SK-N-MC (cell line): ENCODE data around the gene AGO1.

Experiments
- DNase-seq: peaks from one replicate; pipeline ENCODE4 v3.0.0-alpha.2; 2011; ENCODE audit warnings: low read depth, low spot score
- H3K27ac ChIP-seq: fragments of 200-600 bp; sonication (generic); 2 replicates; pipeline ENCODE4 v1.5.1; 2016; ENCODE audit warnings: mixed run types
- H3K36me3 ChIP-seq: fragments of 200-600 bp; sonication (generic); 2 replicates; pipeline ENCODE4 v1.6.1; 2017; ENCODE audit warnings: antibody characterized with exemption, low read length, mixed read lengths; ENCODE audit not compliant: insufficient read depth
- H3K4me3 ChIP-seq: fragments of 200-600 bp; sonication (generic); 2 replicates; pipeline ENCODE4 v1.5.1; 2016
- H3K9ac ChIP-seq: fragments of 200-600 bp; sonication (generic); 2 replicates; pipeline ENCODE4 v1.8.0; 2017; ENCODE audit warnings: mixed run types, mixed read lengths; ENCODE audit not compliant: insufficient read length
- H3K9me3 ChIP-seq: fragments of 200-600 bp; sonication (generic); 2 replicates; pipeline ENCODE4 v1.6.1; 2017; ENCODE audit warnings: low read depth, mild to moderate bottlenecking, antibody characterized with exemption, low read length, moderate library complexity, mixed read lengths
- EZH2 ChIP-seq: fragments of 200-600 bp; sonication (generic); IDR thresholded peaks from one replicate; pipeline ENCODE4 v1.6.1; 2017; ENCODE audit warnings: antibody characterized with exemption
- FOXP2 ChIP-seq: optimal IDR thresholded peaks from 2 replicates; pipeline ENCODE3; 2011; ENCODE audit warnings: mild to moderate bottlenecking, moderate library complexity; ENCODE audit not compliant: insufficient read depth; ENCODE audit errors: extremely low read length, control extremely low read depth
- POLR2AphosphoS5 ChIP-seq: IDR thresholded peaks from 2 replicates; pipeline ENCODE4 v1.6.1; 2012; ENCODE audit warnings: mild to moderate bottlenecking, low read depth, low read length, borderline replicate concordance

AGO1 gene

GRCh38 chr1:35932158-35932636 is 49.2 kb downstream of the AGO1 start:
- Histone ChIP-seq H3K9me3 (no peaks in the 10 kb centered on the region), H3K27ac (peak overlapping the region; percentile 92), H3K36me3 (no peaks in the 10 kb centered on the region), H3K4me3 (peak overlapping the region; percentile 93), H3K9ac (peak overlapping the region; percentile 82)
- TF ChIP-seq POLR2AphosphoS5 = no peak
- TF ChIP-seq FOXP2 = no peak
- no peak for TF ChIP-seq EZH2
- no peak for DNase-seq

- Histone ChIP-seq H3K9me3 (no peaks in the 10 kb centered on the region), H3K36me3 (no peaks in the 10 kb centered on the region), H3K9ac (peak overlapping the region; percentile 82), H3K27ac (peak overlapping the region; percentile 92), H3K4me3 (peak overlapping the region; percentile 93)
- no peak for DNase-seq
- no peak for TF ChIP-seq FOXP2
- no peak for TF ChIP-seq POLR2AphosphoS5
- no peak for TF ChIP-seq EZH2
Observed at GRCh38 chr1:35932941-35933340, 49.9 kb downstream of the AGO1 start.

- H3K27ac ChIP-seq = peak overlapping the region; percentile 92
- peak overlapping the region; percentile 66 for H3K9ac ChIP-seq
- no peaks in the 10 kb centered on the region for H3K36me3 ChIP-seq
- DNase-seq = peak; percentile 81
- no peaks in the 10 kb centered on the region for H3K9me3 ChIP-seq
- H3K4me3 ChIP-seq = peak overlapping the region; percentile 67
- no peak for TF ChIP-seq FOXP2
- no peak for TF ChIP-seq POLR2AphosphoS5
- no peak for TF ChIP-seq EZH2
Observed at GRCh38 chr1:35935442-35936388, 52.7 kb downstream of the AGO1 start.

GRCh38 chr1:35936838-35937237 is 53.8 kb downstream of the AGO1 start:
- no peak for TF ChIP-seq EZH2
- H3K9me3 ChIP-seq = no peaks in the 10 kb centered on the region
- no peaks in the 10 kb centered on the region for H3K36me3 ChIP-seq
- no peak for DNase-seq
- no peak overlapping the region for H3K4me3 ChIP-seq
- H3K9ac ChIP-seq = no peak overlapping the region
- peak overlapping the region; percentile 92 for H3K27ac ChIP-seq

GRCh38 chr1:35939484-35939883 is 56.5 kb downstream of the AGO1 start:
- no peaks in the 10 kb centered on the region for H3K9me3 ChIP-seq
- no peak overlapping the region for H3K4me3 ChIP-seq
- no peak for DNase-seq
- no peaks in the 10 kb centered on the region for H3K36me3 ChIP-seq
- H3K9ac ChIP-seq = no peak overlapping the region
- no peak for TF ChIP-seq POLR2AphosphoS5
- TF ChIP-seq FOXP2 = no peak
- TF ChIP-seq EZH2 = no peak
- H3K27ac ChIP-seq = 0 out of 2 replicates have a peak overlapping the region, but pooled peaks have one; percentile 19

GRCh38 chr1:35945327-35945726 is 62.3 kb downstream of the AGO1 start:
- Histone ChIP-seq H3K4me3 (no peak overlapping the region), H3K9me3 (no peaks in the 10 kb centered on the region), H3K36me3 (peaks cover 16% of the 10 kb centered on the region), H3K9ac (no peak overlapping the region), H3K27ac (no peak overlapping the region)
- no peak for DNase-seq
- no peak for TF ChIP-seq FOXP2

GRCh38 chr1:35947547-35947946 is 64.5 kb downstream of the AGO1 start:
- Histone ChIP-seq H3K9ac (no peak overlapping the region), H3K4me3 (no peak overlapping the region), H3K27ac (no peak overlapping the region), H3K9me3 (no peaks in the 10 kb centered on the region), H3K36me3 (peaks cover 19% of the 10 kb centered on the region)
- TF ChIP-seq POLR2AphosphoS5 = no peak
- no peak for TF ChIP-seq EZH2
- no peak for TF ChIP-seq FOXP2
- no peak for DNase-seq

GRCh38 chr1:35958558-35958957 is 75.5 kb downstream of the AGO1 start:
- Histone ChIP-seq H3K4me3 (no peak overlapping the region), H3K36me3 (no peaks in the 10 kb centered on the region), H3K27ac (peak overlapping the region; percentile 73), H3K9me3 (no peaks in the 10 kb centered on the region), H3K9ac (no peak overlapping the region)
- TF ChIP-seq FOXP2 (no peak), POLR2AphosphoS5 (no peak), EZH2 (no peak)
- no peak for DNase-seq

- TF ChIP-seq POLR2AphosphoS5 (no peak), EZH2 (no peak), FOXP2 (no peak)
- Histone ChIP-seq H3K27ac (peak overlapping the region; percentile 73), H3K9me3 (no peaks in the 10 kb centered on the region), H3K9ac (no peak overlapping the region), H3K36me3 (no peaks in the 10 kb centered on the region), H3K4me3 (no peak overlapping the region)
- no peak for DNase-seq
Observed at GRCh38 chr1:35959304-35959703, 76.3 kb downstream of the AGO1 start.
